Fibroblast of lung (primary cell): ENCODE data around the gene FHOD3. TPM values are rescaled to one million over a fixed set of nuclear protein-coding genes. Genes with fewer than 3 reads are reported as not detected.

ENCODE experiments used
- DNase-seq, 2 donors: peaks; one replicate each; pipeline versions ENCODE4 v3.0.0 to v3.0.0-alpha.2; 2010; ENCODE audit warnings: low read depth in 2 of 2
- H2AFZ ChIP-seq: 2 replicates; pipeline ENCODE4 v1.5.1; 2012; ENCODE audit warnings: low read length, control low read depth, inconsistent platforms
- H3K27ac ChIP-seq: 2 replicates; pipeline ENCODE4 v1.5.1; 2011; ENCODE audit warnings: low read length, control low read depth; ENCODE audit not compliant: insufficient read depth
- H3K27me3 ChIP-seq: 2 replicates; pipeline ENCODE4 v1.5.1; 2011; ENCODE audit warnings: mild to moderate bottlenecking, low read length; ENCODE audit not compliant: control insufficient read depth, insufficient read depth
- H3K36me3 ChIP-seq: 2 replicates; pipeline ENCODE4 v1.5.1; 2011; ENCODE audit warnings: low read length; ENCODE audit not compliant: control insufficient read depth, insufficient read depth
- H3K4me1 ChIP-seq: 2 replicates; pipeline ENCODE4 v1.5.1; 2011; ENCODE audit warnings: low read length; ENCODE audit not compliant: control insufficient read depth, insufficient read depth; ENCODE audit errors: extremely low read depth
- H3K4me2 ChIP-seq: 2 replicates; pipeline ENCODE4 v1.5.1; 2011; ENCODE audit warnings: low read length, control low read depth; ENCODE audit not compliant: insufficient read depth; ENCODE audit errors: extremely low read depth
- H3K4me3 ChIP-seq, 4 experiments: fragments of 200-600 bp in 1 of 4; sonication (generic) in 1 of 4; replicated peaks in 1 of 4; 2 replicates each; pipeline ENCODE4 v1.5.1; 2011 to 2016; ENCODE audit warnings: low read length in 4 of 4, low read depth in 3 of 4, mild to moderate bottlenecking in 3 of 4, control low read depth in 2 of 4, inconsistent platforms in 1 of 4, mixed read lengths in 1 of 4; ENCODE audit not compliant: insufficient read depth in 1 of 4; ENCODE audit errors: control extremely low read depth in 1 of 4
- H3K79me2 ChIP-seq: 2 replicates; pipeline ENCODE4 v1.5.1; 2012; ENCODE audit warnings: mild to moderate bottlenecking, low read length, inconsistent platforms; ENCODE audit not compliant: control insufficient read depth, insufficient read depth
- H3K9ac ChIP-seq: 2 replicates; pipeline ENCODE4 v1.5.1; 2011; ENCODE audit warnings: mild to moderate bottlenecking, low read length, control low read depth; ENCODE audit not compliant: insufficient read depth
- H3K9me3 ChIP-seq: 2 replicates; pipeline ENCODE4 v1.5.1; 2012; ENCODE audit warnings: low read depth, low read length; ENCODE audit not compliant: control insufficient read depth, insufficient read depth
- H4K20me1 ChIP-seq: 2 replicates; pipeline ENCODE4 v1.5.1; 2011; ENCODE audit warnings: low read length; ENCODE audit not compliant: control insufficient read depth, insufficient read depth; ENCODE audit errors: extremely low read depth
- CTCF ChIP-seq, 2 donors: IDR thresholded peaks in 1 of 2; conservative IDR thresholded peaks in 1 of 2; 1 replicate in 1 of 2; 2 replicates in 1 of 2; pipeline ENCODE4 v1.5.1; 2011 to 2012; ENCODE audit warnings: low read length in 2 of 2, control low read depth in 1 of 2, inconsistent platforms in 1 of 2, low read depth in 1 of 2, mild to moderate bottlenecking in 1 of 2
- EZH2 ChIP-seq: IDR thresholded peaks from 2 replicates; pipeline ENCODE4 v1.5.1; 2012; ENCODE audit warnings: low read length, control low read depth, mild to moderate bottlenecking; ENCODE audit errors: missing control alignments
- polyA plus RNA-seq, 2 donors: library from polyadenylated mRNA; depleted of rRNA in 1 of 2; stranded (reverse) in 1 of 2; unstranded in 1 of 2; fragments of >200 nt; gene quantifications; 2 replicates each; pipeline ENCODE4 v1.2.1, GENCODE V29; 2011 to 2012; ENCODE audit warnings: missing spikeins in 1 of 2
- total RNA-seq: library from RNA; depleted of rRNA; stranded (reverse); fragments of >200 nt; gene quantifications from 2 replicates; pipeline ENCODE4 v1.2.1, GENCODE V29; 2014

Gene FHOD3
- total and polyA plus RNA-seq, 2 donors (not counting 1 experiment from before 2014, with no cell fraction given) = 16.1 to 28.2 TPM

GRCh38 chr18:36271153-36271552, 26.4 kb upstream of the FHOD3 start:
- DNase-seq = no peak
- H3K9me3 ChIP-seq = no peaks in the 10 kb centered on the region
- no peak overlapping the region for H3K4me3 ChIP-seq
- no peak overlapping the region for H3K4me2 ChIP-seq
- H3K27me3 ChIP-seq = no peaks in the 10 kb centered on the region
- no peak overlapping the region for H3K9ac ChIP-seq
- H3K27ac ChIP-seq = no peak overlapping the region
- no peaks in the 10 kb centered on the region for H4K20me1 ChIP-seq
- no peak overlapping the region for H2AFZ ChIP-seq
- H3K79me2 ChIP-seq = no peaks in the 10 kb centered on the region
- H3K36me3 ChIP-seq = no peaks in the 10 kb centered on the region
- TF ChIP-seq CTCF (conservative IDR thresholded peaks at IDR 0.05 in 1 of 2, IDR thresholded peaks at IDR 0.05 in 1 of 2; ENCODE audit: low read depth in 1 of 2, low read length in 2 of 2) (no peak), EZH2 (no peak)
- no peaks in the 10 kb centered on the region for H3K4me1 ChIP-seq

- Histone ChIP-seq H3K36me3 (no peaks in the 10 kb centered on the region), H4K20me1 (no peaks in the 10 kb centered on the region)
- TF ChIP-seq EZH2 (no peak), CTCF (conservative IDR thresholded peaks at IDR 0.05 in 1 of 2, IDR thresholded peaks at IDR 0.05 in 1 of 2; ENCODE audit: low read depth in 1 of 2, low read length in 2 of 2) (no peak)
These were observed 24.2 kb upstream of the FHOD3 start for GRCh38 chr18:36273347-36273746.

GRCh38 chr18:36274083-36274715, 23.3 kb upstream of the FHOD3 start:
- no peaks in the 10 kb centered on the region for H3K36me3 ChIP-seq
- no peak overlapping the region for H3K27ac ChIP-seq
- H3K79me2 ChIP-seq = no peaks in the 10 kb centered on the region

More at GRCh38 chr18:36273347-36273746, 24.2 kb upstream of the FHOD3 start:
- H2AFZ ChIP-seq = no peak overlapping the region
- no peak overlapping the region for H3K9ac ChIP-seq
- H3K4me3 ChIP-seq = no peak overlapping the region
- no peaks in the 10 kb centered on the region for H3K27me3 ChIP-seq
- H3K27ac ChIP-seq = no peak overlapping the region
- H3K79me2 ChIP-seq = no peaks in the 10 kb centered on the region
- H3K9me3 ChIP-seq = no peaks in the 10 kb centered on the region
- DNase-seq = no peak
- no peaks in the 10 kb centered on the region for H3K4me1 ChIP-seq
- H3K4me2 ChIP-seq = no peak overlapping the region

More at GRCh38 chr18:36274083-36274715, 23.3 kb upstream of the FHOD3 start:
- Histone ChIP-seq H2AFZ (no peak overlapping the region), H4K20me1 (no peaks in the 10 kb centered on the region), H3K4me2 (no peak overlapping the region), H3K9ac (no peak overlapping the region), H3K9me3 (no peaks in the 10 kb centered on the region), H3K4me3 (no peak overlapping the region), H3K4me1 (no peaks in the 10 kb centered on the region), H3K27me3 (peaks cover 2% of the 10 kb centered on the region)
- TF ChIP-seq CTCF (conservative IDR thresholded peaks at IDR 0.05 in 1 of 2, IDR thresholded peaks at IDR 0.05 in 1 of 2; ENCODE audit: low read depth in 1 of 2, low read length in 2 of 2) (no peak), EZH2 (no peak)
- no peak for DNase-seq
